ENCODE results near the gene OSCAR.
A peak's percentile ranks its signal among the peaks of the same experiment; 100 is the strongest.

GRCh38 chr19:54137699-54138488 is 37.3 kb upstream of the OSCAR start, which contains the start of gene CNOT3:
- peak in 1 of 3 experiments; percentile 6 for TF ChIP-seq CTCF (IDR thresholded peaks at IDR 0.05)
- peak; percentile 73 for TF ChIP-seq POLR2A (IDR thresholded peaks at IDR 0.05; ENCODE audit: low read depth)
- no peak for TF ChIP-seq EP300 (IDR thresholded peaks at IDR 0.05)

Measured in esophagus muscularis mucosa (tissue), 4 donors.